GM20431 (cell line): ENCODE measurements around the gene RUNX1.

Source experiments
- in situ Hi-C: fragments of 300-500 bp; cut with MseI, MboI; formaldehyde crosslinking; loops from one replicate; pipeline ENCODE4 v1.15.0; 2020; ENCODE audit warnings: low sequenced_read_pairs; ENCODE audit not compliant: unreplicated experiment

RUNX1 gene

GRCh38 chr21:34889676-34890469 lies 159.2 kb downstream of the RUNX1 start:
- in situ Hi-C loops, result loop anchor here (25.0 kb wide), 1 partner anchor 522 kb away; no protein-coding TSS in a partner anchor

- in situ Hi-C loops, result loop anchor here (25.0 kb wide), 1 partner anchor 523 kb away; no protein-coding TSS in a partner anchor
Measured at GRCh38 chr21:34889320-34889675, 159.8 kb downstream of the RUNX1 start.

GRCh38 chr21:34888569-34889319 lies 160.4 kb downstream of the RUNX1 start:
- in situ Hi-C loops, result loop anchor here (25.0 kb wide), 1 partner anchor 524 kb away; no protein-coding TSS in a partner anchor

GRCh38 chr21:34887725-34888568 lies 161.2 kb downstream of the RUNX1 start:
- in situ Hi-C loops, result loop anchor here (25.0 kb wide), 1 partner anchor 524 kb away; no protein-coding TSS in a partner anchor

- in situ Hi-C loops, result loop anchor here (25.0 kb wide), 1 partner anchor 525 kb away; no protein-coding TSS in a partner anchor
Measured at GRCh38 chr21:34887105-34887442, 162.0 kb downstream of the RUNX1 start.

- in situ Hi-C loops, result loop anchor here (25.0 kb wide), 1 partner anchor 526 kb away; no protein-coding TSS in a partner anchor
Measured at GRCh38 chr21:34886240-34887104, 162.6 kb downstream of the RUNX1 start.

GRCh38 chr21:34885626-34886239 lies 163.4 kb downstream of the RUNX1 start:
- in situ Hi-C loops, result loop anchor here (25.0 kb wide), 1 partner anchor 527 kb away; no protein-coding TSS in a partner anchor

GRCh38 chr21:34885125-34885524 lies 164.0 kb downstream of the RUNX1 start:
- in situ Hi-C loops, result loop anchor here (25.0 kb wide), 1 partner anchor 527 kb away; no protein-coding TSS in a partner anchor

GRCh38 chr21:34884346-34884929 lies 164.7 kb downstream of the RUNX1 start:
- in situ Hi-C loops, result loop anchor here (25.0 kb wide), 1 partner anchor 528 kb away; no protein-coding TSS in a partner anchor

GRCh38 chr21:34883491-34884271 lies 165.4 kb downstream of the RUNX1 start:
- in situ Hi-C loops, result loop anchor here (25.0 kb wide), 1 partner anchor 529 kb away; no protein-coding TSS in a partner anchor

GRCh38 chr21:34882719-34883131 lies 166.4 kb downstream of the RUNX1 start:
- in situ Hi-C loops, result loop anchor here (25.0 kb wide), 1 partner anchor 530 kb away; no protein-coding TSS in a partner anchor

GRCh38 chr21:34881839-34882371 lies 167.2 kb downstream of the RUNX1 start:
- in situ Hi-C loops, result loop anchor here (25.0 kb wide), 1 partner anchor 530 kb away; no protein-coding TSS in a partner anchor

- in situ Hi-C loops, result loop anchor here (25.0 kb wide), 1 partner anchor 531 kb away; no protein-coding TSS in a partner anchor
Measured at GRCh38 chr21:34881421-34881820, 167.7 kb downstream of the RUNX1 start.

- in situ Hi-C loops, result loop anchor here (25.0 kb wide), 1 partner anchor 532 kb away; no protein-coding TSS in a partner anchor
Measured at GRCh38 chr21:34880401-34880800, 168.7 kb downstream of the RUNX1 start.

- in situ Hi-C loops, result loop anchor here (25.0 kb wide), 1 partner anchor 533 kb away; no protein-coding TSS in a partner anchor
Measured at GRCh38 chr21:34878940-34879339, 170.2 kb downstream of the RUNX1 start.

- in situ Hi-C loops, result loop anchor here (25.0 kb wide), 1 partner anchor 534 kb away; no protein-coding TSS in a partner anchor
Measured at GRCh38 chr21:34878501-34878900, 170.6 kb downstream of the RUNX1 start.
